K562 (cell line): Measurements from ENCODE around the gene POLR1D. TPM values are rescaled to one million over a fixed set of nuclear protein-coding genes. Genes with fewer than 3 reads are reported as not detected.

Experiments used
- ATAC-seq: fragments of 200-7000 bp; cut with Tn5 transposase; 3 replicates; pipeline ENCODE4 v1.9.1; 2020; ENCODE audit warnings: moderate library complexity
- BruUV-seq: library from RNA; stranded (reverse); fragments of 400-500 nt; replicated peaks from 2 replicates; lab custom pipeline; 2021; lab: Mats Ljungman, UMichigan
- CTCF ChIA-PET: fragments of 300-600 bp; formaldehyde crosslinking; extraction: SDS; loops from one replicate; lab custom pipeline; 2021; ENCODE audit warnings: low intra/inter-chr PET ratio; lab: Yijun Ruan, JAX
- POLR2A ChIA-PET: fragments of 300-600, 350-650 bp; sonication (Branson Sonifier 250); formaldehyde crosslinking; extraction: SDS; loops from one replicate; lab custom pipeline; 2021; ENCODE audit warnings: antibody characterized with exemption, inconsistent platforms; lab: Yijun Ruan, JAX
- DNase-seq, 4 experiments: peaks; one replicate each; pipeline versions ENCODE4 v3.0.0 to v3.0.0-alpha.2; 2011 to 2018; ENCODE audit warnings: low spot score in 3 of 4, mixed read lengths in 3 of 4; ENCODE audit errors: extremely low read depth in 1 of 4
- FAIRE-seq: peaks from 2 replicates; lab custom pipeline; 2011; peaks lifted over from hg19 to GRCh38; lab: Jason Lieb, UNC
- H2AFZ ChIP-seq: 2 replicates; pipeline ENCODE4 v1.6.0; 2011; ENCODE audit warnings: low read depth, low read length, control low read depth, inconsistent platforms
- H3K27ac ChIP-seq: fragments of 200-600 bp; 3 replicates; pipeline ENCODE4 v1.8.0; 2011; ENCODE audit warnings: low read depth, mild to moderate bottlenecking, control low read depth, inconsistent platforms, low read length, moderate library complexity, mixed read lengths; ENCODE audit errors: extremely low read depth
- H3K27me3 ChIP-seq, 2 experiments: fragments of 300-600 bp in 1 of 2; 2 replicates in 1 of 2; 3 replicates in 1 of 2; pipeline versions ENCODE4 v1.6.0 to v1.8.0; 2011; ENCODE audit warnings: inconsistent platforms in 2 of 2, low read length in 2 of 2, mild to moderate bottlenecking in 1 of 2, mixed read lengths in 1 of 2, moderate library complexity in 1 of 2; ENCODE audit not compliant: control insufficient read depth in 2 of 2, insufficient read depth in 2 of 2
- H3K36me3 ChIP-seq: fragments of 300-600 bp; 3 replicates; pipeline ENCODE4 v1.8.0; 2011; ENCODE audit warnings: mild to moderate bottlenecking, low read length, inconsistent platforms; ENCODE audit not compliant: control insufficient read depth, insufficient read depth
- H3K4me1 ChIP-seq, 2 experiments: fragments of 200-600 bp in 1 of 2; replicated peaks in 1 of 2; 2 replicates in 1 of 2; 3 replicates in 1 of 2; pipeline versions ENCODE4 v1.5.1 to v1.8.0; 2011; ENCODE audit warnings: inconsistent platforms in 2 of 2, low read length in 2 of 2, mild to moderate bottlenecking in 1 of 2, mixed read lengths in 1 of 2, moderate library complexity in 1 of 2; ENCODE audit not compliant: control insufficient read depth in 2 of 2, insufficient read depth in 2 of 2
- H3K4me2 ChIP-seq: 2 replicates; pipeline ENCODE4 v1.6.1; 2011; ENCODE audit warnings: low read length, control low read depth, inconsistent platforms, mixed read lengths; ENCODE audit not compliant: insufficient read depth
- H3K4me3 ChIP-seq: fragments of 200-600 bp; sonication (generic), shearing (Covaris generic); 2 replicates; pipeline ENCODE4 v1.5.1; 2016; ENCODE audit warnings: control low read depth, inconsistent platforms
- H3K79me2 ChIP-seq: fragments of 200-600 bp; 3 replicates; pipeline ENCODE4 v1.8.0; 2011; ENCODE audit warnings: low read length, inconsistent platforms; ENCODE audit not compliant: control insufficient read depth, insufficient read depth
- H3K9ac ChIP-seq, 2 experiments: 2 replicates each; pipeline versions ENCODE4 v1.6.0 to v1.6.1; 2011; ENCODE audit warnings: low read depth in 2 of 2, low read length in 2 of 2, control low read depth in 1 of 2, inconsistent platforms in 1 of 2, mild to moderate bottlenecking in 1 of 2, mixed read lengths in 1 of 2; ENCODE audit not compliant: insufficient read depth in 1 of 2
- H3K9me1 ChIP-seq: one replicate; pipeline ENCODE4 v1.6.0; 2011; ENCODE audit warnings: inconsistent platforms, mild to moderate bottlenecking, low read length, moderate library complexity; ENCODE audit not compliant: control insufficient read depth, insufficient read depth
- H3K9me3 ChIP-seq: replicated peaks from 2 replicates; pipeline ENCODE4 v1.5.1; 2011; ENCODE audit warnings: low read depth, low read length, inconsistent platforms; ENCODE audit not compliant: control insufficient read depth, insufficient read depth
- H4K20me1 ChIP-seq: replicated peaks from 2 replicates; pipeline ENCODE4 v1.6.1; 2011; ENCODE audit warnings: low read length, inconsistent platforms, mixed read lengths; ENCODE audit not compliant: control insufficient read depth, insufficient read depth
- BHLHE40 ChIP-seq: IDR thresholded peaks from 2 replicates; pipeline ENCODE4 v1.6.1; 2011; ENCODE audit warnings: low read length, improper control_type of control experiment
- CGGBP1 ChIP-seq: fragments of 250-450 bp; sonication (Bioruptor Pico); IDR thresholded peaks from 2 replicates; pipeline ENCODE4 v1.9.0; 2021; ENCODE audit warnings: mild to moderate bottlenecking
- E2F3 ChIP-seq: fragments of 250-450 bp; sonication (Bioruptor Pico); IDR thresholded peaks from 2 replicates; pipeline ENCODE4 v1.4.0; 2020; ENCODE audit warnings: mild to moderate bottlenecking
- NCOA1 ChIP-seq: fragments of 450-650 bp; IDR thresholded peaks from 2 replicates; pipeline ENCODE4 v1.6.1; 2016; ENCODE audit warnings: low read depth
- NFYB ChIP-seq: IDR thresholded peaks from 2 replicates; pipeline ENCODE4 v1.6.1; 2011; ENCODE audit warnings: mild to moderate bottlenecking, moderate library complexity; ENCODE audit not compliant: insufficient read length; ENCODE audit errors: extremely low read depth
- TFE3 ChIP-seq: fragments of 450-650 bp; formaldehyde crosslinking; IDR thresholded peaks from 2 replicates; pipeline ENCODE4 v1.4.0; 2020; ENCODE audit warnings: mild to moderate bottlenecking, mixed read lengths
- ZBTB8A ChIP-seq: fragments of 450-650 bp; IDR thresholded peaks from 2 replicates; pipeline ENCODE4 v1.6.1; 2018; ENCODE audit warnings: mild to moderate bottlenecking, moderate library complexity; ENCODE audit not compliant: partially characterized antibody
- ZNF766 ChIP-seq: fragments of 200-800 bp; sonication (Bioruptor generic); conservative IDR thresholded peaks from 2 replicates; pipeline ENCODE4 v1.6.1; 2016; ENCODE audit warnings: missing genetic modification characterization, missing compliant biosample characterization
- WGBS: fragments of 100-300 bp; shearing (Covaris generic); methylation state at CpG from one replicate; pipeline ENCODE4 v1.1.6; 2016; ENCODE audit warnings: low coverage, mixed read lengths; ENCODE audit not compliant: insufficient coverage; ENCODE audit errors: missing lambda C conversion rate; 5-methylcytosine and 5-hydroxymethylcytosine counted together
- in situ Hi-C: fragments of 300-500 bp; cut with MboI; formaldehyde crosslinking; loops from 4 replicates; pipeline ENCODE4 v1.15.0; 2018; ENCODE audit warnings: inconsistent platforms, mixed read lengths
- intact Hi-C: fragments of 100-400 bp; cut with micrococcal nuclease; formaldehyde crosslinking; loops from 2 replicates; pipeline ENCODE4 v1.14.2; 2022
- polyA plus RNA-seq, 8 experiments: library from polyadenylated mRNA; depleted of rRNA in 4 of 8; stranded (reverse) in 5 of 8; unstranded in 3 of 8; fragments of >200 nt; fragmentation: Nextera tagmentation in 2 of 8; fragmentation: Illumina TruSeq in 1 of 8; extraction: Ambion mirVana in 2 of 8; extraction: Trizol in 1 of 8; gene quantifications; 2 replicates each; pipeline versions ENCODE4 v1.2.1 to v1.2.3, GENCODE V29; 2011 to 2014; ENCODE audit warnings: inconsistent platforms in 1 of 8, missing spikeins in 1 of 8
- total RNA-seq, 7 experiments: library from RNA; depleted of rRNA in 6 of 7; stranded (reverse); fragments of >200 nt in 6 of 7; fragmentation: Illumina TruSeq in 2 of 7; extraction: Trizol in 2 of 7; gene quantifications; 2 replicates each; pipeline versions ENCODE4 v1.2.1 to v1.2.3, GENCODE V29; 2011 to 2021; ENCODE audit warnings: low replicate concordance in 1 of 7
- TF ChIP-seq, protein P1 (sequence below): fragments of 250-450 bp; sonication (Bioruptor Pico); IDR thresholded peaks from 2 replicates; pipeline ENCODE4 v1.4.0; 2020
- TF ChIP-seq, protein P2 (sequence below): fragments of 450-650 bp; formaldehyde crosslinking; IDR thresholded peaks from 2 replicates; pipeline ENCODE4 v1.4.0; 2022; ENCODE audit warnings: mild to moderate bottlenecking, moderate library complexity

POLR1D gene
- total and polyA plus RNA-seq, 9 of the 15 experiments (the other 6 are each of a cell fraction or from before 2014, with no cell fraction given), result 107 to 188 (median 145) TPM

- H3K79me2 ChIP-seq, result no peaks in the 10 kb centered on the region; the same call in 2 of the 3 replicates
- H3K9ac ChIP-seq, result no peak overlapping the region
- WGBS, result 75% methylated on average over 1 of the region's 2 CpGs
- peaks cover 0 to 25% of the 10 kb centered on the region in 2 experiments; a peak in 4 of 5 replicates for H3K4me1 ChIP-seq
- CTCF ChIA-PET, result interaction anchor here (0.6 kb wide), 1 partner anchor 70 kb away, joined by 3 read pairs; no protein-coding TSS in a partner anchor
- H3K36me3 ChIP-seq, result no peaks in the 10 kb centered on the region
- TF ChIP-seq ZNF766 (CRISPR knock-in tag) (no peak), ZBTB8A (no peak), NFYB (no peak), NCOA1 (no peak), CGGBP1 (CRISPR knock-in tag) (no peak), E2F3 (no peak), TFE3 (CRISPR knock-in tag) (no peak), BHLHE40 (no peak)
- TF ChIP-seq, protein P1, sequence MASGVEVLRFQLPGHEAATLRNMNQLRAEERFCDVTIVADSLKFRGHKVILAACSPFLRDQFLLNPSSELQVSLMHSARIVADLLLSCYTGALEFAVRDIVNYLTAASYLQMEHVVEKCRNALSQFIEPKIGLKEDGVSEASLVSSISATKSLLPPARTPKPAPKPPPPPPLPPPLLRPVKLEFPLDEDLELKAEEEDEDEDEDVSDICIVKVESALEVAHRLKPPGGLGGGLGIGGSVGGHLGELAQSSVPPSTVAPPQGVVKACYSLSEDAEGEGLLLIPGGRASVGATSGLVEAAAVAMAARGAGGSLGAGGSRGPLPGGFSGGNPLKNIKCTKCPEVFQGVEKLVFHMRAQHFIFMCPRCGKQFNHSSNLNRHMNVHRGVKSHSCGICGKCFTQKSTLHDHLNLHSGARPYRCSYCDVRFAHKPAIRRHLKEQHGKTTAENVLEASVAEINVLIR, result no peak
- TF ChIP-seq, protein P2, sequence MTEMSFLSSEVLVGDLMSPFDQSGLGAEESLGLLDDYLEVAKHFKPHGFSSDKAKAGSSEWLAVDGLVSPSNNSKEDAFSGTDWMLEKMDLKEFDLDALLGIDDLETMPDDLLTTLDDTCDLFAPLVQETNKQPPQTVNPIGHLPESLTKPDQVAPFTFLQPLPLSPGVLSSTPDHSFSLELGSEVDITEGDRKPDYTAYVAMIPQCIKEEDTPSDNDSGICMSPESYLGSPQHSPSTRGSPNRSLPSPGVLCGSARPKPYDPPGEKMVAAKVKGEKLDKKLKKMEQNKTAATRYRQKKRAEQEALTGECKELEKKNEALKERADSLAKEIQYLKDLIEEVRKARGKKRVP (CRISPR knock-in tag), result no peak
- TF ChIP-seq, all 486 proteins: peak for 0
- intact Hi-C loops, result no loop called here
- no peak overlapping the region for H2AFZ ChIP-seq
- no peak for FAIRE-seq
- in situ Hi-C loops, result no loop called here
- no TSS peak for BruUV-seq
- H3K9me1 ChIP-seq, result no peaks in the 10 kb centered on the region
- H3K27ac ChIP-seq, result no peak overlapping the region
- POLR2A ChIA-PET, result no interaction called here
- H3K4me3 ChIP-seq, result no peak overlapping the region
- no peaks in the 10 kb centered on the region for H3K27me3 ChIP-seq
- no peaks in the 10 kb centered on the region for H3K9me3 ChIP-seq
- H4K20me1 ChIP-seq, result no peaks in the 10 kb centered on the region
- ATAC-seq, result no peak
- DNase-seq, result no peak
- H3K4me2 ChIP-seq, result no peak overlapping the region
Observed at GRCh38 chr13:27601803-27602202, 19.9 kb upstream of the POLR1D start.
